K562 (cell line): Measurements from ENCODE around the gene CDK4. TPM values are rescaled to one million over a fixed set of nuclear protein-coding genes. Genes with fewer than 3 reads are reported as not detected.

ENCODE experiments used
- ASH1L ChIP-seq: fragments of 450-650 bp; IDR thresholded peaks from 2 replicates; pipeline ENCODE4 v1.6.1; 2018; ENCODE audit warnings: borderline replicate concordance, mild to moderate bottlenecking, low read depth; ENCODE audit not compliant: partially characterized antibody
- CBFB ChIP-seq: sonication (generic); formaldehyde crosslinking; IDR thresholded peaks from 2 replicates; pipeline ENCODE4 v1.4.0; 2020; ENCODE audit warnings: mild to moderate bottlenecking, missing genetic modification reagents
- HDAC2 ChIP-seq: fragments of 450-650 bp; IDR thresholded peaks from 2 replicates; pipeline ENCODE4 v1.6.1; 2016; ENCODE audit warnings: mild to moderate bottlenecking
- ILK ChIP-seq: fragments of 450-650 bp; IDR thresholded peaks from 2 replicates; pipeline ENCODE4 v1.6.1; 2016; ENCODE audit warnings: missing genetic modification characterization, low read depth, mild to moderate bottlenecking, missing compliant biosample characterization, moderate library complexity, borderline replicate concordance
- KAT7 ChIP-seq: sonication (generic); formaldehyde crosslinking; IDR thresholded peaks from 2 replicates; pipeline ENCODE4 v1.8.0; 2022; ENCODE audit warnings: missing genetic modification reagents, mild to moderate bottlenecking, borderline replicate concordance
- NBN ChIP-seq: fragments of 450-650 bp; IDR thresholded peaks from 2 replicates; pipeline ENCODE4 v1.6.1; 2016; ENCODE audit warnings: low read depth, mild to moderate bottlenecking
- NONO ChIP-seq, 2 experiments: fragments of 200-400 bp in 1 of 2; fragments of 450-650 bp in 1 of 2; formaldehyde crosslinking in 1 of 2; IDR thresholded peaks; 2 replicates each; pipeline ENCODE4 v1.6.1; 2017; ENCODE audit warnings: low read depth in 2 of 2, mild to moderate bottlenecking in 2 of 2, moderate library complexity in 2 of 2, low read length in 1 of 2
- PHF21A ChIP-seq: fragments of 450-650 bp; IDR thresholded peaks from 2 replicates; pipeline ENCODE4 v1.6.1; 2017; ENCODE audit warnings: low read depth, borderline replicate concordance
- PHF8 ChIP-seq: fragments of 200-600 bp; sonication (generic); IDR thresholded peaks from 2 replicates; pipeline ENCODE4 v1.6.1; 2012; ENCODE audit warnings: mixed run types, mild to moderate bottlenecking, inconsistent platforms, low read length, moderate library complexity, borderline replicate concordance
- SMAD1 ChIP-seq: fragments of 150-350 bp; IDR thresholded peaks from 2 replicates; pipeline ENCODE4 v1.6.1; 2014; ENCODE audit warnings: low read length, low read depth; ENCODE audit not compliant: partially characterized antibody
- SP1 ChIP-seq: sonication (generic); formaldehyde crosslinking; IDR thresholded peaks from 2 replicates; pipeline ENCODE4 v1.8.1; 2022; ENCODE audit warnings: mild to moderate bottlenecking, missing genetic modification reagents
- SREBF2 ChIP-seq: sonication (generic); formaldehyde crosslinking; IDR thresholded peaks from 2 replicates; pipeline ENCODE4 v1.4.0; 2020; ENCODE audit warnings: mild to moderate bottlenecking, missing genetic modification reagents
- THRAP3 ChIP-seq: fragments of 450-650 bp; IDR thresholded peaks from 2 replicates; pipeline ENCODE4 v1.6.1; 2016; ENCODE audit warnings: mild to moderate bottlenecking, inconsistent platforms, borderline replicate concordance
- ZNF239 ChIP-seq: fragments of 250-450 bp; sonication (Bioruptor Pico); IDR thresholded peaks from 2 replicates; pipeline ENCODE4 v1.4.0; 2020; ENCODE audit warnings: mild to moderate bottlenecking
- ZNF263 ChIP-seq: sonication (generic); formaldehyde crosslinking; IDR thresholded peaks from 2 replicates; pipeline ENCODE4 v1.8.0; 2022; ENCODE audit warnings: mild to moderate bottlenecking, missing genetic modification reagents, borderline replicate concordance
- ZNF507 ChIP-seq: conservative IDR thresholded peaks from 2 replicates; pipeline ENCODE4 v1.6.1; 2017; ENCODE audit warnings: missing genetic modification characterization, missing compliant biosample characterization
- polyA plus RNA-seq, 8 experiments: library from polyadenylated mRNA; depleted of rRNA in 4 of 8; stranded (reverse) in 5 of 8; unstranded in 3 of 8; fragments of >200 nt; fragmentation: Nextera tagmentation in 2 of 8; fragmentation: Illumina TruSeq in 1 of 8; extraction: Ambion mirVana in 2 of 8; extraction: Trizol in 1 of 8; gene quantifications; 2 replicates each; pipeline versions ENCODE4 v1.2.1 to v1.2.3, GENCODE V29; 2011 to 2014; ENCODE audit warnings: inconsistent platforms in 1 of 8, missing spikeins in 1 of 8
- total RNA-seq, 7 experiments: library from RNA; depleted of rRNA in 6 of 7; stranded (reverse); fragments of >200 nt in 6 of 7; fragmentation: Illumina TruSeq in 2 of 7; extraction: Trizol in 2 of 7; gene quantifications; 2 replicates each; pipeline versions ENCODE4 v1.2.1 to v1.2.3, GENCODE V29; 2011 to 2021; ENCODE audit warnings: low replicate concordance in 1 of 7
- TF ChIP-seq, protein P1 (sequence below): IDR thresholded peaks from 2 replicates; pipeline ENCODE4 v1.6.1; 2016; ENCODE audit warnings: missing genetic modification characterization, missing compliant biosample characterization
- TF ChIP-seq, protein P2 (sequence below): fragments of 250-450 bp; sonication (Bioruptor Pico); IDR thresholded peaks from 2 replicates; pipeline ENCODE4 v1.4.0; 2020
- TF ChIP-seq, protein P3 (sequence below): fragments of 450-650 bp; IDR thresholded peaks from 2 replicates; pipeline ENCODE4 v1.6.1; 2018; ENCODE audit warnings: mild to moderate bottlenecking, low read depth; ENCODE audit not compliant: partially characterized antibody
- TF ChIP-seq, protein P4 (sequence below): fragments of 450-650 bp; IDR thresholded peaks from 2 replicates; pipeline ENCODE4 v1.6.1; 2014; ENCODE audit warnings: low read depth, mild to moderate bottlenecking, moderate library complexity, borderline replicate concordance
- TF ChIP-seq, protein P5 (sequence below), 2 experiments: fragments of 450-650 bp in 1 of 2; sonication (generic) in 1 of 2; formaldehyde crosslinking in 1 of 2; IDR thresholded peaks in 1 of 2; conservative IDR thresholded peaks in 1 of 2; 2 replicates each; pipeline versions ENCODE4 v1.6.1 to v1.8.1; 2016 to 2023; ENCODE audit warnings: mild to moderate bottlenecking in 2 of 2, moderate library complexity in 2 of 2, inconsistent platforms in 1 of 2, missing genetic modification reagents in 1 of 2

The CDK4 gene
- total and polyA plus RNA-seq, 9 of the 15 experiments (the other 6 are each of a cell fraction or from before 2014, with no cell fraction given), result 37.8 to 436 (median 238) TPM

DNA sequence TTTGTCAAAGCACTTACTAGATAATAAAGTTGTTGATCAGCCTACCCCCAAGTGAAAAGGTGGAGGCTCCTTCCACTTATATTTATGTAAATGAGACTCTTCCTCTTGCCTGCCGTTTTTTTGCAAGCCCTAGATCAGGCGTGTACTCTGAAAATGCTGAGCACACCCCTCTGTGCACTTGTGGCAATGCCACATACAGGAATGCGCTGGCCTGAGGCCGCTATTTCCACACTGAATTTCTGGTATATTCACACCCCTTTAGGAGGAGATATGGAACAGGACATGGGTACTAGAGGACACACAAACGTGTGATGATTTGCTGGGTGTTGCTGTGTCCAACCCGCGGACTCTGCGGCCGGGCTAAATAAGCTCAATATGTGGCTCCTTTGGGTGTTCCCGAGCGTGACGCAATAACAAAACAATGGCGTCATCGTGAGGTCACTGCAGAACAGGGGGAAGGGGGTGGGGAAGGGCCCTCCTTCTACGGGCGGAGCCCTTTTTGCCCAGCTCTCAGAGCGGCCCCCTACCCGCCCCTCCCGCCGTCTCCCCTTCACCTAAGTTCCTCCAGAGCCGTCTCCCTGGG, 7.8 kb downstream of the CDK4 start (continued):
- no peak for TF ChIP-seq ASH1L
- peak; percentile 95 for TF ChIP-seq NBN
- no peak for TF ChIP-seq SREBF2 (CRISPR knock-in tag)
- no peak for TF ChIP-seq SMAD1
- TF ChIP-seq, protein P1, sequence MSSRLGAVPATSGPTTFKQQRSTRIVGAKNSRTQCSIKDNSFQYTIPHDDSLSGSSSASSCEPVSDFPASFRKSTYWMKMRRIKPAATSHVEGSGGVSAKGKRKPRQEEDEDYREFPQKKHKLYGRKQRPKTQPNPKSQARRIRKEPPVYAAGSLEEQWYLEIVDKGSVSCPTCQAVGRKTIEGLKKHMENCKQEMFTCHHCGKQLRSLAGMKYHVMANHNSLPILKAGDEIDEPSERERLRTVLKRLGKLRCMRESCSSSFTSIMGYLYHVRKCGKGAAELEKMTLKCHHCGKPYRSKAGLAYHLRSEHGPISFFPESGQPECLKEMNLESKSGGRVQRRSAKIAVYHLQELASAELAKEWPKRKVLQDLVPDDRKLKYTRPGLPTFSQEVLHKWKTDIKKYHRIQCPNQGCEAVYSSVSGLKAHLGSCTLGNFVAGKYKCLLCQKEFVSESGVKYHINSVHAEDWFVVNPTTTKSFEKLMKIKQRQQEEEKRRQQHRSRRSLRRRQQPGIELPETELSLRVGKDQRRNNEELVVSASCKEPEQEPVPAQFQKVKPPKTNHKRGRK (tag), result no peak
- TF ChIP-seq KAT7 (CRISPR knock-in tag), result no peak
- TF ChIP-seq PHF21A, result no peak
- no peak for TF ChIP-seq THRAP3
- TF ChIP-seq SP1 (CRISPR knock-in tag), result peak; percentile 90
- peak; percentile 60; the same call in 1 of the 2 replicates for TF ChIP-seq PHF8
- TF ChIP-seq, protein P2, sequence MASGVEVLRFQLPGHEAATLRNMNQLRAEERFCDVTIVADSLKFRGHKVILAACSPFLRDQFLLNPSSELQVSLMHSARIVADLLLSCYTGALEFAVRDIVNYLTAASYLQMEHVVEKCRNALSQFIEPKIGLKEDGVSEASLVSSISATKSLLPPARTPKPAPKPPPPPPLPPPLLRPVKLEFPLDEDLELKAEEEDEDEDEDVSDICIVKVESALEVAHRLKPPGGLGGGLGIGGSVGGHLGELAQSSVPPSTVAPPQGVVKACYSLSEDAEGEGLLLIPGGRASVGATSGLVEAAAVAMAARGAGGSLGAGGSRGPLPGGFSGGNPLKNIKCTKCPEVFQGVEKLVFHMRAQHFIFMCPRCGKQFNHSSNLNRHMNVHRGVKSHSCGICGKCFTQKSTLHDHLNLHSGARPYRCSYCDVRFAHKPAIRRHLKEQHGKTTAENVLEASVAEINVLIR (CRISPR knock-in tag), result peak; percentile 96
- no peak for TF ChIP-seq ZNF263 (CRISPR knock-in tag)
- no peak; the same call in 1 of the 2 replicates for TF ChIP-seq CBFB (CRISPR knock-in tag)
- TF ChIP-seq, protein P3, sequence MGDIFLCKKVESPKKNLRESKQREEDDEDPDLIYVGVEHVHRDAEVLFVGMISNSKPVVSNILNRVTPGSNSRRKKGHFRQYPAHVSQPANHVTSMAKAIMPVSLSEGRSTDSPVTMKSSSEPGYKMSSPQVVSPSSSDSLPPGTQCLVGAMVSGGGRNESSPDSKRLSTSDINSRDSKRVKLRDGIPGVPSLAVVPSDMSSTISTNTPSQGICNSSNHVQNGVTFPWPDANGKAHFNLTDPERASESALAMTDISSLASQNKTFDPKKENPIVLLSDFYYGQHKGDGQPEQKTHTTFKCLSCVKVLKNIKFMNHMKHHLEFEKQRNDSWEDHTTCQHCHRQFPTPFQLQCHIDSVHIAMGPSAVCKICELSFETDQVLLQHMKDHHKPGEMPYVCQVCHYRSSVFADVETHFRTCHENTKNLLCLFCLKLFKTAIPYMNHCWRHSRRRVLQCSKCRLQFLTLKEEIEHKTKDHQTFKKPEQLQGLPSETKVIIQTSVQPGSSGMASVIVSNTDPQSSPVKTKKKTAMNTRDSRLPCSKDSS, result no peak
- TF ChIP-seq NONO (IDR thresholded peaks at IDR 0.05; ENCODE audit: low read depth in 2 of 2, low read length in 1 of 2), result no peak
- peak; percentile 79; the same call in 1 of the 2 replicates for TF ChIP-seq HDAC2
- TF ChIP-seq ILK (tag), result no peak
- TF ChIP-seq ZNF507 (tag), result no peak
- TF ChIP-seq, protein P4, sequence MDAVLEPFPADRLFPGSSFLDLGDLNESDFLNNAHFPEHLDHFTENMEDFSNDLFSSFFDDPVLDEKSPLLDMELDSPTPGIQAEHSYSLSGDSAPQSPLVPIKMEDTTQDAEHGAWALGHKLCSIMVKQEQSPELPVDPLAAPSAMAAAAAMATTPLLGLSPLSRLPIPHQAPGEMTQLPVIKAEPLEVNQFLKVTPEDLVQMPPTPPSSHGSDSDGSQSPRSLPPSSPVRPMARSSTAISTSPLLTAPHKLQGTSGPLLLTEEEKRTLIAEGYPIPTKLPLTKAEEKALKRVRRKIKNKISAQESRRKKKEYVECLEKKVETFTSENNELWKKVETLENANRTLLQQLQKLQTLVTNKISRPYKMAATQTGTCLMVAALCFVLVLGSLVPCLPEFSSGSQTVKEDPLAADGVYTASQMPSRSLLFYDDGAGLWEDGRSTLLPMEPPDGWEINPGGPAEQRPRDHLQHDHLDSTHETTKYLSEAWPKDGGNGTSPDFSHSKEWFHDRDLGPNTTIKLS, result peak; percentile 47; the same call in 1 of the 2 replicates
- TF ChIP-seq ZNF239 (CRISPR knock-in tag), result no peak
- TF ChIP-seq, protein P5, sequence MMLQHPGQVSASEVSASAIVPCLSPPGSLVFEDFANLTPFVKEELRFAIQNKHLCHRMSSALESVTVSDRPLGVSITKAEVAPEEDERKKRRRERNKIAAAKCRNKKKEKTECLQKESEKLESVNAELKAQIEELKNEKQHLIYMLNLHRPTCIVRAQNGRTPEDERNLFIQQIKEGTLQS (IDR thresholded peaks at IDR 0.05), result no peak; the same call in 1 of the 2 replicates
- TF ChIP-seq, protein P5 (CRISPR knock-in tag; conservative IDR thresholded peaks at IDR 0.05), result no peak; the same call in 1 of the 2 replicates
